Germinal center (tissue), 1 donor: ENCODE results near the gene ADAT1.
A peak's percentile ranks its signal among the peaks of the same experiment; 100 is the strongest.
"Not testable (repeated sequence)": the region's sequence is repeated elsewhere in the genome, so short reads cannot be mapped to it uniquely, and the experiment has no call there.

Experiments used
- DNase-seq: peaks from one replicate; pipeline ENCODE4 v3.0.0; 2012; ENCODE audit warnings: mixed read lengths, low spot score

Gene ADAT1

GRCh38 chr16:75620326-75621169, 2.5 kb downstream of the ADAT1 start:
- no peak for DNase-seq

- no peak for DNase-seq
These were observed 4.3 kb downstream of the ADAT1 start for GRCh38 chr16:75618780-75619179.

- no peak for DNase-seq
These were observed 6.0 kb downstream of the ADAT1 start for GRCh38 chr16:75617121-75617520.

GRCh38 chr16:75616521-75617010, 6.5 kb downstream of the ADAT1 start:
- no peak for DNase-seq

- no peak for DNase-seq
These were observed 7.5 kb downstream of the ADAT1 start for GRCh38 chr16:75615619-75616018.

GRCh38 chr16:75614066-75614897, 8.8 kb downstream of the ADAT1 start:
- no peak for DNase-seq

- no peak for DNase-seq
These were observed 16.6 kb downstream of the ADAT1 start for GRCh38 chr16:75606507-75606906.

GRCh38 chr16:75603241-75603640, 19.8 kb downstream of the ADAT1 start:
- DNase-seq, result no peak

GRCh38 chr16:75599452-75600277, 23.4 kb downstream of the ADAT1 start:
- DNase-seq, result no peak

GRCh38 chr16:75593825-75594820, 29.0 kb downstream of the ADAT1 start:
- no peak for DNase-seq

GRCh38 chr16:75593308-75593707, 29.8 kb downstream of the ADAT1 start:
- no peak for DNase-seq

- DNase-seq, result not testable (repeated sequence)
These were observed 31.2 kb downstream of the ADAT1 start for GRCh38 chr16:75591927-75592326.

GRCh38 chr16:75590920-75591843, 31.9 kb downstream of the ADAT1 start:
- no peak for DNase-seq

- DNase-seq, result no peak
These were observed 33.8 kb downstream of the ADAT1 start for GRCh38 chr16:75589306-75589705.

GRCh38 chr16:75588716-75589115, 34.4 kb downstream of the ADAT1 start:
- no peak for DNase-seq

GRCh38 chr16:75584108-75584507, 39.0 kb downstream of the ADAT1 start:
- DNase-seq, result peak; percentile 24

GRCh38 chr16:75579281-75579834, 43.7 kb downstream of the ADAT1 start:
- no peak for DNase-seq

GRCh38 chr16:75578725-75579124, 44.4 kb downstream of the ADAT1 start:
- DNase-seq, result no peak

- no peak for DNase-seq
These were observed 44.9 kb downstream of the ADAT1 start for GRCh38 chr16:75578212-75578611.
